Astrocyte (in vitro differentiated cells and primary cell): Measurements from ENCODE around the gene CCDC141.

ENCODE experiments used
- CTCF ChIP-seq: IDR thresholded peaks from 2 replicates; pipeline ENCODE4 v1.5.1; 2011; ENCODE audit warnings: low read depth, mild to moderate bottlenecking, inconsistent platforms, low read length, moderate library complexity; ENCODE audit not compliant: insufficient read depth
- EZH2 ChIP-seq: IDR thresholded peaks from 2 replicates; pipeline ENCODE4 v1.6.1; 2012; ENCODE audit warnings: mild to moderate bottlenecking, low read length, inconsistent platforms; ENCODE audit not compliant: insufficient read depth

DNA sequence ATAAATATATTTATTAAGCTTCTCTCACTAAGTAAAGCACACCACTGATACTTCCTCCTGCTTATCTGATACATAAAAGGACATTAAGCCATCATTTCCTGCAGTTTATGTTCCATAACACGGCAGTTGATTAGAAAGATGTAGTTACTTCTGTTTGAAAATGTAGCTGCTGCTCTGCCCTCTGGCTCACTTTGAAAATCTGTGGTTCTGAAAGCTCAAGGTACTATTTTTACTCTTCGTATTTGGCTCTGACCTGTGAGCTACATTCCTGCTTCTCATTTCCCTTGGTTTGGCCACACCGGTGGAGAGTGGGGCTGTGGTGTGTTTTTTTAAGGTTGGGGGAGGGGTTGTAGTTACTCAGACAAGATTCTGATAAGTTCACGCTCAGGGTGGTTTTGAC, 229.9 kb downstream of the CCDC141 start:
- TF ChIP-seq CTCF: no peak
- TF ChIP-seq EZH2: no peak
